NOMO-1 treated with dmso at 0.1 percent for 144 hours (cell line): ENCODE measurements around the gene ANKMY1.
"Not testable (repeated sequence)": the region's sequence is repeated elsewhere in the genome, so short reads cannot be mapped to it uniquely, and the experiment has no call there.

ENCODE experiments used
- DNase-seq: peaks from one replicate; lab custom pipeline; 2025; ENCODE audit not compliant: unreplicated experiment; lab: John Stamatoyannopoulos, UW

ANKMY1 gene

DNA sequence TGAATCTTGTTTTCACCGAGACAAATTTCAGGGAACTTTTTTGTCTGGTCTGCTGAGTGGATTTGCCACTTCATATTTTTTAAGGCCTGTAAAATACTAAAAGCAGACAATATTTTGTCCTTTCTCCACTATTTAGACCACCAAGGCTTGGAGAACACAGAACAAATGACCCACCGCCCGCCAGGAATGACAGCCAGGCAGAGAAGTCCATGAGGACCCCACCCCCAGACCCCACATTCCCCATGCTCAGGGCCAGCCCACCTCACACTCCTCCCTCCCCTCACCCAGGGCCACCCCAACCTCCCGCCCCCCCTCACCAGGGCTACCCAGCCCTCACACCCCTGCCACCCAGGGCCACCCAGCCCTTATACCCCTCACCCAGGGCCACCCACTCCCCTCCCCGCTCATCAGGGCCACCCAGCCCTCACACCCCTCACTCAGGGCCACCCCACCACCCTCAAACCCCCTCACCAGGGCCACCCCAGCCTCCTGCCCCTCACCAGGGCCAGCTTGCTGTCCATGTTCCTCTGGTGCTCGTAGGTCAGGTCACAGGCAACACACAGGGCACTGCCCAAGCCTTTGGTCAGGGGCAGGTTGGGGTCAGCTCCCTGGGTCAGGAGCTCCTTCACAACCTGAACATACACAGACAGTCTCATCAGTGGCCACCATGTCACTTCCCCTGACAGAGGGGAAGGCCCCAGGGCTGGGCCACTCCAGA, 50.6 kb downstream of the ANKMY1 start:
- DNase-seq = no peak

GRCh38 chr2:240506406-240507059, 51.3 kb downstream of the ANKMY1 start:
- no peak for DNase-seq

GRCh38 chr2:240505910-240506309, 51.9 kb downstream of the ANKMY1 start:
- no peak for DNase-seq

DNA sequence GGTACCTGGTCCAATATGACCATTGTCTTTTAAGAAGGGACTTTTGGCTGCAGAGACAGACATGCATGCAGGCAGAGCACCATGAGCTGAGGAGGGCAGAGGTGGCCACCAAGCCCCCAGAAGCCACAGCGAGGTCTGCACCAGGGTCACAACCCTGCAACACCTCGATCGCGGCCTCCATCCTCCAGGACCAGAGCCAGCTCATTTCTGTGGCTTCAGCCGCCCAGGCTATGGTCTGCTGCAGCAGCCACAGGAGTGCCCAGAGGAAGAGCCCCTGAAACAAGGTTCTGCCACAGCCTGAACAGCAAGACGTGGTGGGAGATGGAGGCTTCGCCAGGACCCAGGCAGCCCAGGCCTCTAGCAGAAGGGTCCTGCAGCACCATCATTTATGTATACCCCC, 53.9 kb downstream of the ANKMY1 start:
- no peak for DNase-seq

- no peak for DNase-seq
Measured at GRCh38 chr2:240503375-240503774, 54.4 kb downstream of the ANKMY1 start.

- DNase-seq = no peak
Measured at GRCh38 chr2:240502430-240503121, 55.2 kb downstream of the ANKMY1 start.

GRCh38 chr2:240502059-240502429, 55.7 kb downstream of the ANKMY1 start:
- no peak for DNase-seq

DNA sequence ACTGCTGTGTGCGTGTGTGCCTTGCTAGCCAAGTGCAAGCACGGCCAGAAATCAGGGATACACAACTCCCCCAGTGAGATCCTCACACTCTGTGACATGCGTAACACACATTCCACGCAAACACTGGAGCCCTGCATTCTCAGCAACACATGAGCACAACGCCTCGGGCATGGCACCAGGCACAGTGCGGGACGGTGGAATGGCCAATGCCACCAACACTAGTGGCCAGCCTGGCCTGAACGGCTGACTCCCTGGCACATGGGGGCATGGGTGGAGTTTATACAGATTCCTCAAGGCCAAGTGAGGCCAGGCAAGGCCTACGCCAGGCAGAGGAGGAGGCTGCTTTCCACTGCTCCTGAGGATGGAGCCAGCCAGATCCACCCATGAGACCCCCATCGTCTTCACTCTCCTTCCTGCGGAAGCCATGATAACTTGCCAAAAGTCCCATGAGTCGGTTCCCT, 56.2 kb downstream of the ANKMY1 start:
- no peak for DNase-seq

- DNase-seq = no peak
Measured at GRCh38 chr2:240500561-240501423, 57.0 kb downstream of the ANKMY1 start.

GRCh38 chr2:240499309-240500301, 58.2 kb downstream of the ANKMY1 start:
- DNase-seq = no peak

- DNase-seq = no peak
Measured at GRCh38 chr2:240498958-240499260, 58.9 kb downstream of the ANKMY1 start.

GRCh38 chr2:240498171-240498957, 59.4 kb downstream of the ANKMY1 start:
- DNase-seq = no peak

GRCh38 chr2:240497082-240497481, 60.7 kb downstream of the ANKMY1 start:
- DNase-seq = not testable (repeated sequence)

DNA sequence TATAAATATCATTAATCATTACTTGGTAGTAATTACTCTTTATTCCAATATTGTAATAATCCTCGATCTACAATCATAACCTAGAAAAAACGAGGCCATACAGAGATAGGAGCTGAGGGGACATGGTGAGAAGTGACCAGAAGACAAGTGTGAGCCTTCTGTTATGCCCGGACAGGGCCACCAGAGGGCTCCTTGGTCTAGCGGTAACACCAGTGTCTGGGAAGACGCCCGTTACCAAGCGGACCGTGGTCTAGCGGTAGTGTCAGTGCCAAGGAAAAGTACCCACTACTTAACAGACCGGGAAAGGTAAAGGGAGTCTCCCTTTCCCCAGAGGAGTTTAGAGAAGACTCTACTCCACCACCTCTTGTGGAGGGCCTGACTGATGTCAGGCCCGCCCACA, 62.8 kb downstream of the ANKMY1 start:
- not testable (repeated sequence) for DNase-seq

GRCh38 chr2:240494194-240494793, 63.5 kb downstream of the ANKMY1 start:
- DNase-seq = no peak

GRCh38 chr2:240491483-240491882, 66.3 kb downstream of the ANKMY1 start:
- no peak for DNase-seq

- no peak for DNase-seq
Measured at GRCh38 chr2:240482141-240482540, 75.6 kb downstream of the ANKMY1 start.

- DNase-seq = no peak
Measured at GRCh38 chr2:240481720-240482119, 76.1 kb downstream of the ANKMY1 start.
